Endodermal cell (in vitro differentiated cells): Measurements from ENCODE around the gene AGAP3. TPM values are rescaled to one million over a fixed set of nuclear protein-coding genes. Genes with fewer than 3 reads are reported as not detected.

Experiments used
- DNase-seq: peaks from one replicate; pipeline ENCODE4 v3.0.0-alpha.2; 2017
- H3K27ac ChIP-seq: 2 replicates; pipeline ENCODE4 v1.5.1; 2013; ENCODE audit warnings: mild to moderate bottlenecking, low read depth, low read length, moderate library complexity
- H3K27me3 ChIP-seq: 2 replicates; pipeline ENCODE4 v1.6.1; 2013; ENCODE audit warnings: mild to moderate bottlenecking, low read length, moderate library complexity; ENCODE audit not compliant: insufficient read depth, control insufficient read depth, poor library complexity, severe bottlenecking
- H3K36me3 ChIP-seq: 2 replicates; pipeline ENCODE4 v1.7.0; 2013; ENCODE audit warnings: mild to moderate bottlenecking, low read length, moderate library complexity; ENCODE audit not compliant: control insufficient read depth, insufficient read depth
- H3K4me1 ChIP-seq: one replicate; pipeline ENCODE4 v1.7.0; 2013; ENCODE audit warnings: low read length; ENCODE audit not compliant: control insufficient read depth, insufficient read depth
- H3K4me3 ChIP-seq: 2 replicates; pipeline ENCODE4 v1.5.1; 2013; ENCODE audit warnings: mild to moderate bottlenecking, low read length, moderate library complexity
- H3K9ac ChIP-seq: 2 replicates; pipeline ENCODE4 v1.6.1; 2013; ENCODE audit warnings: mild to moderate bottlenecking, low read length, moderate library complexity; ENCODE audit not compliant: poor library complexity, severe bottlenecking; ENCODE audit errors: extremely low read depth
- H3K9me3 ChIP-seq: 2 replicates; pipeline ENCODE4 v1.6.1; 2013; ENCODE audit warnings: mild to moderate bottlenecking, low read length, moderate library complexity; ENCODE audit not compliant: control insufficient read depth
- H3K27ac Mint-ChIP-seq: 2 replicates; pipeline ENCODE4 v1.8.0; 2020; ENCODE audit warnings: mixed read lengths
- H3K27me3 Mint-ChIP-seq: 2 replicates; pipeline ENCODE4 v1.8.0; 2021; ENCODE audit warnings: mild to moderate bottlenecking, mixed read lengths; ENCODE audit not compliant: insufficient read depth
- H3K36me3 Mint-ChIP-seq: 2 replicates; pipeline ENCODE4 v1.8.0; 2020; ENCODE audit warnings: low read depth, mixed read lengths
- H3K4me1 Mint-ChIP-seq: 2 replicates; pipeline ENCODE4 v1.8.0; 2020; ENCODE audit warnings: mixed read lengths
- H3K4me3 Mint-ChIP-seq: 2 replicates; pipeline ENCODE4 v1.8.0; 2020; ENCODE audit warnings: mild to moderate bottlenecking, moderate library complexity, mixed read lengths
- H3K9me3 Mint-ChIP-seq: 2 replicates; pipeline ENCODE4 v1.8.0; 2020; ENCODE audit warnings: mild to moderate bottlenecking, mixed read lengths
- CTCF ChIP-seq: fragments of 200-600 bp; sonication (generic); conservative IDR thresholded peaks from 2 replicates; pipeline ENCODE4 v1.5.0; 2021; ENCODE audit warnings: antibody characterized with exemption, mild to moderate bottlenecking
- WGBS, 2 experiments: methylation state at CpG; one replicate each; pipeline versions ENCODE4 v1.1.5 to v1.1.7; 2013; ENCODE audit warnings: missing lambda C conversion rate in 2 of 2, mixed read lengths in 1 of 2; ENCODE audit not compliant: insufficient coverage in 1 of 2, insufficient read length in 1 of 2; 5-methylcytosine and 5-hydroxymethylcytosine counted together
- total RNA-seq, 2 donors: library from RNA; stranded (reverse); fragmentation: NEBNext Ultra II Directional in 1 of 2; extraction: Animal tissue kit (Norgen Biotek cat#: 25700) in 1 of 2; gene quantifications; 2 replicates in 1 of 2; 3 replicates in 1 of 2; pipeline ENCODE4 v1.2.1, GENCODE V29; 2021

The AGAP3 gene
- total RNA-seq, 2 donors from 2014 or later = 113 to 116 TPM

- H3K9me3 ChIP-seq = no peaks in the 10 kb centered on the region
- 91 to 95% methylated on average over 14 to 22 of the region's 22 CpGs for WGBS, 2 experiments
- no peak overlapping the region for H3K27ac ChIP-seq
- H3K4me1 ChIP-seq = no peaks in the 10 kb centered on the region
- Mint-ChIP-seq H3K9me3 (no peaks in the 10 kb centered on the region), H3K36me3 (no peaks in the 10 kb centered on the region), H3K27me3 (peaks cover 20% of the 10 kb centered on the region), H3K27ac (no peak overlapping the region), H3K4me3 (no peak overlapping the region), H3K4me1 (no peaks in the 10 kb centered on the region)
- no peak for TF ChIP-seq CTCF
- no peak overlapping the region for H3K4me3 ChIP-seq
- H3K36me3 ChIP-seq = no peaks in the 10 kb centered on the region
- no peak for DNase-seq
- H3K27me3 ChIP-seq = peaks cover 9% of the 10 kb centered on the region
- no peak overlapping the region for H3K9ac ChIP-seq
These were observed 101.4 kb downstream of the AGAP3 start for GRCh38 chr7:151187409-151188251.

DNA sequence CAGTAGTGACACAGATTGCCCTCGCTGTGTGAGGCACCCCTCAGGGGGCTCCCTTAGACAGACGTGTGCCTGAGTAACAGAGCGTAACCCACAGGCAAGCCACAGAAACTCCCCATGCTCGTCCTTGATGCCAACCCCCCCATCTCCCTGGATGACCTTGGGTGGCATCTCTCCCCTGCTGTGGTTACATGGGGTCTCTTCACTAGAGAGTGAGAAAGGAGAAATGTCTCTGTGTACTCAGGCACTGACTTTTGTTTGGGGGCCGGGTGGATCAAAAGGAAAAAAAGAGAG lies 101.9 kb downstream of the AGAP3 start:
- no peak overlapping the region for H3K4me3 ChIP-seq
- no peaks in the 10 kb centered on the region for H3K4me1 Mint-ChIP-seq
- H3K9me3 ChIP-seq = no peaks in the 10 kb centered on the region
- H3K9me3 Mint-ChIP-seq = no peaks in the 10 kb centered on the region
- no peak overlapping the region for H3K9ac ChIP-seq
- no peaks in the 10 kb centered on the region for H3K36me3 ChIP-seq
- H3K27ac Mint-ChIP-seq = no peak overlapping the region
- WGBS, 2 experiments = 72 to 100% methylated on average over 2 to 5 of the region's 5 CpGs
- no peaks in the 10 kb centered on the region for H3K36me3 Mint-ChIP-seq
- no peaks in the 10 kb centered on the region for H3K4me1 ChIP-seq
- H3K4me3 Mint-ChIP-seq = no peak overlapping the region
- no peak for TF ChIP-seq CTCF
- H3K27ac ChIP-seq = no peak overlapping the region
- peaks cover 17% of the 10 kb centered on the region for H3K27me3 Mint-ChIP-seq
- no peak for DNase-seq
- peaks cover 9% of the 10 kb centered on the region for H3K27me3 ChIP-seq

GRCh38 chr7:151189038-151189437 lies 102.8 kb downstream of the AGAP3 start:
- TF ChIP-seq CTCF = no peak

More at GRCh38 chr7:151189038-151189437, 102.8 kb downstream of the AGAP3 start:
- no peak overlapping the region for H3K9ac ChIP-seq
- no peaks in the 10 kb centered on the region for H3K36me3 Mint-ChIP-seq
- H3K27ac ChIP-seq = no peak overlapping the region
- H3K36me3 ChIP-seq = no peaks in the 10 kb centered on the region
- 94 to 100% methylated on average over 1 to 4 of the region's 4 CpGs for WGBS, 2 experiments
- H3K4me1 ChIP-seq = no peaks in the 10 kb centered on the region
- H3K9me3 ChIP-seq = no peaks in the 10 kb centered on the region
- H3K4me3 ChIP-seq = no peak overlapping the region
- H3K4me1 Mint-ChIP-seq = no peaks in the 10 kb centered on the region
- H3K9me3 Mint-ChIP-seq = no peaks in the 10 kb centered on the region
- no peak overlapping the region for H3K27ac Mint-ChIP-seq
- peaks cover 18% of the 10 kb centered on the region for H3K27me3 Mint-ChIP-seq
- DNase-seq = no peak
- H3K4me3 Mint-ChIP-seq = no peak overlapping the region
- H3K27me3 ChIP-seq = peaks cover 9% of the 10 kb centered on the region
